ENCODE data around the gene RPS15.

- TF ChIP-seq CTCF (IDR thresholded peaks at IDR 0.05), result no peak
- no peak for TF ChIP-seq EZH2 (IDR thresholded peaks at IDR 0.05)
- no peak for TF ChIP-seq EZH2phosphoT487 (IDR thresholded peaks at IDR 0.05)
These were observed 43.7 kb upstream of the RPS15 start for GRCh38 chr19:1394252-1395193.

Measured in neural progenitor cell (in vitro differentiated cells).